Thyroid gland (tissue), 4 donors: ENCODE measurements around the gene BRWD1.

Source experiments
- POLR2A ChIP-seq, 2 donors: fragments of 450-650 bp; IDR thresholded peaks; one replicate each; pipeline ENCODE4 v1.6.1; 2017; ENCODE audit warnings: antibody characterized with exemption in 2 of 2, mild to moderate bottlenecking in 2 of 2, moderate library complexity in 1 of 2
- TF ChIP-seq, protein P1 (sequence below), 6 experiments: fragments of 200-600 bp in 3 of 6; fragments of 450-650 bp in 3 of 6; sonication (generic) in 3 of 6; IDR thresholded peaks; one replicate each; pipeline ENCODE4 v1.5.1; 2016 to 2019; ENCODE audit warnings: antibody characterized with exemption in 6 of 6, mild to moderate bottlenecking in 2 of 6, inconsistent platforms in 1 of 6, moderate library complexity in 1 of 6

DNA sequence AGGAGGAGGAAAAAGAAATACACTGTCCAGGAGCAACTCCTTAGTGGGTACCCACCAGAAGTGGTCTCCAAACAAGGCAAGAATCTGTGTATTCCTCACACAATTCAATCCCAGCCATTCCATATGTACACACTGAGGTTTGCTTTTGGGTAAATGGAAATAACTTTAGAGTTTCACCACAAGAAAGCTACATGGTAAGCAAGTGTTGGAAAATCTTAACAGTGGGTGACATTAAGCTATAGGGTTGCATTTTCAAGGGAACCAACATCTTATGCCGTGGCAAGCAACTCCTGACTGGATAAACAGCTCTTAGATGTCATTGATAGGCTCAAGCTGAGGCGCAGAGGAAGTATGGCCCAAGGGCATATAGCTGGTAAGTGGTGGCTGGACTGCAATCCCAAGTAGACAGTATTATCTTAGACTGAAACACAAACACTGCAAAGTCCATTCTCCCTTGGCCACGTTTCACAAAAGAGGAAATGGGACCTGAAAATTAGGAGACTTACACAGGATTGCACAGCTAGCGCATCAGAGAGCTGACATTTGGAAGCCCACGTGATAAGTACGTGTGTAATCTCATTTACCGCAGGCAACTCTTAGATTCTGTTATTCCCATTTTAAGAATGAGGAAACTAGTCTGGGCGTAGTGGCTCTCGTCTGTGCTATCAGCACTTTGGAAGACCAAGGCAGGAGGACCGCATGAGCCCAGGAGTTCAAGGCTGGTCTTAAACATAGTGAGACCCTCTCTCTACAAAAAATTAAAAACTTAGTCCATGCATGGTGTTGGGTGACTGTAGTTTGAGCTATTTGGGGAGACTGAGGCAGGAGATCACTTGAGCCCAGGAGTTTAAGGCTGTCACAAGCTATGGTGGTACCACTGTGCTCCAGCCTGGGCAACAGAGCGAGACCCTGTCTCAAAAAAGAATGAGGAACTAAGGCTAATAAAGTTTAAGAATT, 4.0 kb upstream of the BRWD1 start:
- TF ChIP-seq, protein P1, sequence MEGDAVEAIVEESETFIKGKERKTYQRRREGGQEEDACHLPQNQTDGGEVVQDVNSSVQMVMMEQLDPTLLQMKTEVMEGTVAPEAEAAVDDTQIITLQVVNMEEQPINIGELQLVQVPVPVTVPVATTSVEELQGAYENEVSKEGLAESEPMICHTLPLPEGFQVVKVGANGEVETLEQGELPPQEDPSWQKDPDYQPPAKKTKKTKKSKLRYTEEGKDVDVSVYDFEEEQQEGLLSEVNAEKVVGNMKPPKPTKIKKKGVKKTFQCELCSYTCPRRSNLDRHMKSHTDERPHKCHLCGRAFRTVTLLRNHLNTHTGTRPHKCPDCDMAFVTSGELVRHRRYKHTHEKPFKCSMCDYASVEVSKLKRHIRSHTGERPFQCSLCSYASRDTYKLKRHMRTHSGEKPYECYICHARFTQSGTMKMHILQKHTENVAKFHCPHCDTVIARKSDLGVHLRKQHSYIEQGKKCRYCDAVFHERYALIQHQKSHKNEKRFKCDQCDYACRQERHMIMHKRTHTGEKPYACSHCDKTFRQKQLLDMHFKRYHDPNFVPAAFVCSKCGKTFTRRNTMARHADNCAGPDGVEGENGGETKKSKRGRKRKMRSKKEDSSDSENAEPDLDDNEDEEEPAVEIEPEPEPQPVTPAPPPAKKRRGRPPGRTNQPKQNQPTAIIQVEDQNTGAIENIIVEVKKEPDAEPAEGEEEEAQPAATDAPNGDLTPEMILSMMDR (IDR thresholded peaks at IDR 0.05): no peak
- TF ChIP-seq POLR2A (IDR thresholded peaks at IDR 0.05): no peak
